Neuronal stem cell (in vitro differentiated cells): ENCODE measurements around the gene ZNF684. TPM values are rescaled to one million over a fixed set of nuclear protein-coding genes. Genes with fewer than 3 reads are reported as not detected.
"Not testable (repeated sequence)": the region's sequence is repeated elsewhere in the genome, so short reads cannot be mapped to it uniquely, and the experiment has no call there.

Experiments
- DNase-seq: peaks from one replicate; pipeline ENCODE4 v3.0.0-alpha.2; 2013; ENCODE audit warnings: low spot score
- H2AFZ ChIP-seq: one replicate; pipeline ENCODE4 v1.6.1; 2013; ENCODE audit warnings: mild to moderate bottlenecking, low read length, inconsistent platforms
- H2AK5ac ChIP-seq: 2 replicates; pipeline ENCODE4 v1.6.1; 2013; ENCODE audit warnings: low read depth, mild to moderate bottlenecking, inconsistent platforms, low read length, moderate library complexity, mixed read lengths
- H2BK120ac ChIP-seq: 2 replicates; pipeline ENCODE4 v1.6.1; 2013; ENCODE audit warnings: low read depth, mild to moderate bottlenecking, inconsistent platforms, low read length, moderate library complexity, mixed read lengths
- H2BK12ac ChIP-seq: one replicate; pipeline ENCODE4 v1.6.1; 2013; ENCODE audit warnings: low read length, inconsistent platforms
- H2BK15ac ChIP-seq: 2 replicates; pipeline ENCODE4 v1.6.1; 2013; ENCODE audit warnings: mild to moderate bottlenecking, low read length, inconsistent platforms, mixed read lengths
- H2BK5ac ChIP-seq: one replicate; pipeline ENCODE4 v1.6.1; 2013; ENCODE audit warnings: inconsistent platforms, mild to moderate bottlenecking, low read length, moderate library complexity
- H3K14ac ChIP-seq: one replicate; pipeline ENCODE4 v1.6.1; 2013; ENCODE audit warnings: low read length, inconsistent platforms
- H3K18ac ChIP-seq: 2 replicates; pipeline ENCODE4 v1.6.1; 2013; ENCODE audit warnings: low read length, inconsistent platforms
- H3K23ac ChIP-seq: 2 replicates; pipeline ENCODE4 v1.6.1; 2013; ENCODE audit warnings: low read depth, mild to moderate bottlenecking, mixed read lengths, low read length, inconsistent platforms; ENCODE audit not compliant: poor library complexity
- H3K27ac ChIP-seq: replicated peaks from 3 replicates; pipeline ENCODE4 v1.5.1; 2013; ENCODE audit warnings: low read length, inconsistent platforms
- H3K27me3 ChIP-seq, 3 experiments: 2 replicates each; pipeline ENCODE4 v1.6.1; 2013; ENCODE audit warnings: low read length in 3 of 3, mild to moderate bottlenecking in 2 of 3, inconsistent platforms in 1 of 3, low read depth in 1 of 3, mixed read lengths in 1 of 3, moderate library complexity in 1 of 3; ENCODE audit not compliant: control insufficient read depth in 3 of 3, insufficient read depth in 3 of 3
- H3K36me3 ChIP-seq, 2 donors: replicated peaks in 1 of 2; 2 replicates each; pipeline ENCODE4 v1.6.1; 2013; ENCODE audit warnings: low read length in 2 of 2; ENCODE audit not compliant: control insufficient read depth in 2 of 2, insufficient read depth in 2 of 2
- H3K4ac ChIP-seq: 2 replicates; pipeline ENCODE4 v1.6.1; 2013; ENCODE audit warnings: inconsistent platforms, mild to moderate bottlenecking, low read length, moderate library complexity
- H3K4me1 ChIP-seq, 2 donors: 1 replicate in 1 of 2; 2 replicates in 1 of 2; pipeline ENCODE4 v1.6.1; 2013; ENCODE audit warnings: low read length in 2 of 2, low read depth in 1 of 2; ENCODE audit not compliant: control insufficient read depth in 2 of 2, insufficient read depth in 1 of 2
- H3K4me2 ChIP-seq: one replicate; pipeline ENCODE4 v1.6.1; 2013; ENCODE audit warnings: mild to moderate bottlenecking, low read length, inconsistent platforms; ENCODE audit not compliant: insufficient read depth, poor library complexity, severe bottlenecking
- H3K4me3 ChIP-seq, 2 donors: 2 replicates each; pipeline ENCODE4 v1.5.1; 2013; ENCODE audit warnings: low read length in 2 of 2, mild to moderate bottlenecking in 2 of 2, inconsistent platforms in 1 of 2, moderate library complexity in 1 of 2
- H3K79me1 ChIP-seq: one replicate; pipeline ENCODE4 v1.6.1; 2013; ENCODE audit warnings: low read depth, mild to moderate bottlenecking, inconsistent platforms, low read length, moderate library complexity
- H3K9ac ChIP-seq: one replicate; pipeline ENCODE4 v1.6.1; 2013; ENCODE audit warnings: mild to moderate bottlenecking, low read depth, low read length, inconsistent platforms; ENCODE audit not compliant: poor library complexity
- H3K9me3 ChIP-seq, 2 donors: replicated peaks in 1 of 2; 2 replicates each; pipeline versions ENCODE3 to v1.6.1; 2013; ENCODE audit warnings: low read length in 2 of 2, mild to moderate bottlenecking in 2 of 2, inconsistent platforms in 1 of 2, low read depth in 1 of 2, mixed read lengths in 1 of 2, moderate library complexity in 1 of 2; ENCODE audit not compliant: control insufficient read depth in 2 of 2, insufficient read depth in 1 of 2
- H4K8ac ChIP-seq: one replicate; pipeline ENCODE4 v1.6.1; 2013; ENCODE audit warnings: low read depth, mild to moderate bottlenecking, inconsistent platforms, low read length, moderate library complexity
- H4K91ac ChIP-seq: one replicate; pipeline ENCODE4 v1.6.1; 2013; ENCODE audit warnings: low read length, low read depth, mild to moderate bottlenecking, inconsistent platforms; ENCODE audit not compliant: poor library complexity
- WGBS, 2 donors: extraction: QIAGEN DNeasy Blood & Tissue Kit; methylation state at CpG; one replicate each; pipeline ENCODE4 v1.1.7; 2013; ENCODE audit warnings: missing lambda C conversion rate in 2 of 2, mixed read lengths in 1 of 2; ENCODE audit not compliant: insufficient read length in 2 of 2, insufficient replicate concordance in 1 of 2; ENCODE audit errors: extremely low coverage in 2 of 2; 5-methylcytosine and 5-hydroxymethylcytosine counted together
- polyA plus RNA-seq, 2 experiments: library from polyadenylated mRNA; stranded (reverse); fragments of 200-250 nt; gene quantifications; one replicate each; pipeline ENCODE4 v1.2.3, GENCODE V29; 2013

The ZNF684 gene
- 4.4 TPM for polyA plus RNA-seq (2013, experiment 1 of 2)
- 4.5 TPM for polyA plus RNA-seq (2013, experiment 2 of 2)

- Histone ChIP-seq H2AFZ (peak within 1 kb of the TSS; percentile 93), H3K9me3 (peaks cover 3 to 7% of the 10 kb centered on the region in 2 donors), H3K27me3 (no peaks in the 10 kb centered on the region), H2BK5ac (no peak within 1 kb of the TSS), H2BK15ac (no peak within 1 kb of the TSS), H2BK12ac (no peak within 1 kb of the TSS), H4K8ac (no peak within 1 kb of the TSS), H3K4me2 (peak within 1 kb of the TSS; percentile 78), H3K36me3 (peaks cover 0 to 2% of the 10 kb centered on the region in 2 donors), H3K14ac (no peak within 1 kb of the TSS), H3K23ac (no peak within 1 kb of the TSS), H3K27ac (no peak within 1 kb of the TSS), H2BK120ac (no peak within 1 kb of the TSS), H2AK5ac (no peak within 1 kb of the TSS), H3K18ac (no peak within 1 kb of the TSS), H3K79me1 (no peaks in the 10 kb centered on the region), H3K4me1 (peaks cover 0 to 3% of the 10 kb centered on the region in 2 donors), H3K4ac (no peak within 1 kb of the TSS), H3K9ac (peak within 1 kb of the TSS; percentile 50), H4K91ac (no peak within 1 kb of the TSS), H3K4me3 (peak within 1 kb of the TSS; percentile 75 to 88)
- peak; percentile 77 for DNase-seq
- WGBS, 2 donors, result no CpG with 5 or more reads among the region's 35 CpGs
These were observed at the start of gene ZNF684 for GRCh38 chr1:40531381-40532061. TSS of gene ZNF684 (plus strand) at chr1:40531637. CDS start at chr1:40533167, 1,530 bp downstream.

DNA sequence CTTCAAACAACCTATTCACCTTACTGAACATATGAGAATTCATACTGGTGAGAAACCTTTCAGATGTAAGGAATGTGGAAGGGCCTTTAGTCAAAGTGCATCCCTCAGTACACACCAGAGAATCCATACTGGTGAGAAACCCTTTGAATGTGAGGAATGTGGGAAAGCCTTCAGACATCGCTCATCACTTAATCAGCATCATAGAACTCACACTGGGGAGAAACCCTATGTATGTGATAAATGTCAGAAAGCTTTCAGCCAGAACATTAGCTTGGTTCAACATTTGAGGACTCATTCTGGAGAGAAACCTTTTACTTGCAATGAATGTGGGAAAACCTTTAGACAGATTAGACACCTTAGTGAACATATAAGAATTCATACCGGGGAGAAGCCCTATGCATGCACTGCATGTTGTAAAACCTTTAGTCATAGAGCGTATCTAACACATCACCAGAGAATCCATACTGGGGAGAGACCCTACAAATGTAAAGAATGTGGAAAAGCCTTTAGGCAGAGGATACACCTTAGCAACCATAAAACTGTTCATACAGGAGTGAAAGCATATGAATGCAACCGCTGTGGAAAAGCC is 36.0 kb upstream of the ZNF684 start:
- H4K91ac ChIP-seq, result no peak overlapping the region
- no peak for DNase-seq
- H3K4ac ChIP-seq, result no peak overlapping the region
- H3K36me3 ChIP-seq, result peaks cover 6 to 56% of the 10 kb centered on the region in 2 donors
- H3K18ac ChIP-seq, result no peak overlapping the region
- H2BK12ac ChIP-seq, result no peak overlapping the region
- no peak overlapping the region for H3K4me3 ChIP-seq
- H3K9ac ChIP-seq, result no peak overlapping the region
- no peak overlapping the region for H2AK5ac ChIP-seq
- no peak overlapping the region for H2BK15ac ChIP-seq
- H3K23ac ChIP-seq, result no peak overlapping the region
- H2BK120ac ChIP-seq, result no peak overlapping the region
- H3K4me1 ChIP-seq, result no peaks in the 10 kb centered on the region
- no peak overlapping the region for H4K8ac ChIP-seq
- H3K4me2 ChIP-seq, result no peak overlapping the region
- H3K14ac ChIP-seq, result no peak overlapping the region
- no peak overlapping the region for H2AFZ ChIP-seq
- H3K27me3 ChIP-seq, result no peaks in the 10 kb centered on the region
- peaks cover 8 to 79% of the 10 kb centered on the region in 2 donors for H3K9me3 ChIP-seq
- H2BK5ac ChIP-seq, result no peak overlapping the region
- no peak overlapping the region for H3K27ac ChIP-seq
- WGBS, 2 donors, result no CpG with 5 or more reads among the region's 4 CpGs
- H3K79me1 ChIP-seq, result no peaks in the 10 kb centered on the region

DNA sequence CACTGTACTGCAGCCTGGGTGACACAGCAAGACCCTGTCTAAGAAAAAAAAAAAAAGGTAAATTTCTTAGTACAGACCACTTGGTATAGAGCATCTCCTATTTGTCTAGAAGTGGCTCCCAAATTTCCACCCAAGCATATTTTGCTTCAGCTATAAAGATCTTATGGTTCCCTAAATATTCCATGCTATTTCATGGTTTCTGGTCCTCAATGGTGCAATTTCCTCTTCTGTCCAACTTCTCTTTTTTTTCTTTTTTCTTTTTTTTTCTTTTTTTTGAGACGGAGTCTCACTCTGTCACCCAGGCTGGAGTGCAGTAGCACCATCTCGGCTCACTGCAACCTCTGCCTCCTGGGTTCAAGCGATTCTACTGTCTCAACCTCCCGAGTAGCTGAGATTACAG is 28.8 kb upstream of the ZNF684 start:
- not testable (repeated sequence) for H3K14ac ChIP-seq, H3K4me2 ChIP-seq, H2BK15ac ChIP-seq, H2BK120ac ChIP-seq, H2AK5ac ChIP-seq, DNase-seq, H3K36me3 ChIP-seq, H3K18ac ChIP-seq, H3K79me1 ChIP-seq, H2BK5ac ChIP-seq, H3K4me3 ChIP-seq, H2BK12ac ChIP-seq, H3K4me1 ChIP-seq, H3K23ac ChIP-seq, H4K91ac ChIP-seq, H3K27ac ChIP-seq, H4K8ac ChIP-seq, H2AFZ ChIP-seq, H3K27me3 ChIP-seq, H3K9ac ChIP-seq, H3K4ac ChIP-seq
- WGBS, 2 donors, result no CpG with 5 or more reads among the region's 4 CpGs
- H3K9me3 ChIP-seq, result peaks cover 7 to 48% of the 10 kb centered on the region in 2 donors

GRCh38 chr1:40507973-40508372 is 23.5 kb upstream of the ZNF684 start:
- H3K14ac ChIP-seq, result no peak overlapping the region
- peak overlapping the region; percentile 98 for H2AFZ ChIP-seq
- H3K4me3 ChIP-seq, result peak overlapping the region; percentile 59 to 81
- H3K9me3 ChIP-seq, result peaks cover 5 to 42% of the 10 kb centered on the region in 2 donors
- H3K18ac ChIP-seq, result no peak overlapping the region
- H2BK15ac ChIP-seq, result peak overlapping the region; percentile 94
- H3K79me1 ChIP-seq, result no peaks in the 10 kb centered on the region
- H3K36me3 ChIP-seq, result no peaks in the 10 kb centered on the region
- H3K4me2 ChIP-seq, result peak overlapping the region; percentile 81
- H3K4me1 ChIP-seq, result peaks cover 0 to 6% of the 10 kb centered on the region in 2 donors
- WGBS, 2 donors, result no CpG with 5 or more reads among the region's 6 CpGs
- H2BK5ac ChIP-seq, result no peak overlapping the region
- no peak overlapping the region for H2AK5ac ChIP-seq
- H4K8ac ChIP-seq, result no peak overlapping the region
- H3K27ac ChIP-seq, result no peak overlapping the region
- no peak overlapping the region for H3K9ac ChIP-seq
- no peaks in the 10 kb centered on the region for H3K27me3 ChIP-seq
- DNase-seq, result no peak
- no peak overlapping the region for H2BK120ac ChIP-seq
- no peak overlapping the region for H3K23ac ChIP-seq
- H3K4ac ChIP-seq, result no peak overlapping the region
- H4K91ac ChIP-seq, result no peak overlapping the region
- no peak overlapping the region for H2BK12ac ChIP-seq
